T-helper 17 cell (primary cell): ENCODE results near the gene SRGAP1. TPM values are rescaled to one million over a fixed set of nuclear protein-coding genes. Genes with fewer than 3 reads are reported as not detected.

Experiments used
- ATAC-seq: fragments of 150-1000 bp; cut with Tn5 transposase; 2 replicates; pipeline ENCODE4 v1.10.0; 2021; ENCODE audit warnings: mild to moderate bottlenecking, moderate library complexity
- DNase-seq, 3 donors: peaks; one replicate each; pipeline versions ENCODE4 v3.0.0 to v3.0.0-alpha.2; 2020 to 2021
- H3K9me3 ChIP-seq: one replicate; pipeline ENCODE4 v1.7.0; 2013; ENCODE audit warnings: low read length, mild to moderate bottlenecking; ENCODE audit not compliant: control insufficient read depth, poor library complexity, severe bottlenecking
- H3K27ac Mint-ChIP-seq: one replicate; pipeline ENCODE4 v1.8.0; 2022; ENCODE audit warnings: mild to moderate bottlenecking, moderate library complexity, mixed read lengths
- H3K27me3 Mint-ChIP-seq: one replicate; pipeline ENCODE4 v1.8.0; 2022; ENCODE audit warnings: mixed read lengths
- H3K36me3 Mint-ChIP-seq: one replicate; pipeline ENCODE4 v1.8.0; 2022; ENCODE audit warnings: low read depth, mixed read lengths
- H3K4me1 Mint-ChIP-seq: one replicate; pipeline ENCODE4 v1.8.0; 2022; ENCODE audit warnings: mild to moderate bottlenecking, mixed read lengths
- H3K4me3 Mint-ChIP-seq: one replicate; pipeline ENCODE4 v1.8.0; 2022; ENCODE audit warnings: mild to moderate bottlenecking, moderate library complexity, mixed read lengths
- total RNA-seq, 4 donors: library from RNA in 2 of 4; stranded (reverse) in 2 of 4; gene quantifications; one replicate each; pipeline ENCODE4 v1.2.3 and lab custom pipeline; 2022 to 2026

The SRGAP1 gene
- total RNA-seq, 2 donors from 2014 or later, result 0.05 to 0.13 TPM

DNA sequence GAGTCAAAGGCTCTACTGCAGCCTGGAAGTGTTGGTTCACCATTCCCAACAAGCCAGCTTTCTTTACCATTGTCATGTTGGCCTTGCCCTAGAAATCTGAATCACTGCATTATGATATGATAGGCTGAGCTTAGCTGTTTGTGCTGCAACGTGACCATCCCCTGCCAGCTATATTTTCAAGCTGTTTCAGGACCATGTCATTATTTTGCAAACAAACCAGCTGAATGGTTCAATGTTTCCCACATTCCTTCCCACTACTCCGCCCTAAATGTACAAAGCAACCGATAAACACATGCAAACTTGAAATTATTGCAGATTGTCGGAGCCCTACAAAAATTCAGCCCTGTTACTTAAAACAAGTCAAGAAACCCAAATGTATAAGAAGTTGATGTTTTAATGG is 241.5 kb downstream of the SRGAP1 start:
- ATAC-seq (no peak), DNase-seq (no peak)
- Mint-ChIP-seq H3K36me3 (no peaks in the 10 kb centered on the region), H3K4me1 (peaks cover 3% of the 10 kb centered on the region), H3K27me3 (peaks cover 19% of the 10 kb centered on the region), H3K4me3 (no peak overlapping the region), H3K27ac (no peak overlapping the region)
- H3K9me3 ChIP-seq, result no peaks in the 10 kb centered on the region

DNA sequence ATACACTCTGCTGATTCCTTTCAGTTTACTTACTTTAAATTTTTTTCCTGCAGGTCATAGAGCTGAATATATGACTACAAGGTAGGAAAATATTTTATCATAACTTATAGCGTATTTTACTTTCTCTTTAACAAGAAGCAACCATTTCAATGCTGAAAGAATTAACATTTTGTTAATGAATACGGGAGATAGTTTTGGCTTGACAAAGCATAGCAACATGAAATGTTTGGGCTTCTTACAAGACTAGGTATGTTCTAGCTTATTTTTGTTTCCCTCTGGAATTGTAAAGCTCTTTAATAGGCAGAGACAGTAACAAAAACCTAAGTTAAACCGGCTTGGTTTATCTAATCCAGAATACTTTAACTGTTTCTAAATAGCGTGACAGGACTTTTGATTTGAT is 242.4 kb downstream of the SRGAP1 start:
- no peaks in the 10 kb centered on the region for H3K9me3 ChIP-seq
- H3K27me3 Mint-ChIP-seq, result peaks cover 23% of the 10 kb centered on the region
- H3K4me3 Mint-ChIP-seq, result no peak overlapping the region
- no peaks in the 10 kb centered on the region for H3K36me3 Mint-ChIP-seq
- ATAC-seq (no peak), DNase-seq (no peak)
- H3K27ac Mint-ChIP-seq, result no peak overlapping the region
- H3K4me1 Mint-ChIP-seq, result peaks cover 3% of the 10 kb centered on the region

DNA sequence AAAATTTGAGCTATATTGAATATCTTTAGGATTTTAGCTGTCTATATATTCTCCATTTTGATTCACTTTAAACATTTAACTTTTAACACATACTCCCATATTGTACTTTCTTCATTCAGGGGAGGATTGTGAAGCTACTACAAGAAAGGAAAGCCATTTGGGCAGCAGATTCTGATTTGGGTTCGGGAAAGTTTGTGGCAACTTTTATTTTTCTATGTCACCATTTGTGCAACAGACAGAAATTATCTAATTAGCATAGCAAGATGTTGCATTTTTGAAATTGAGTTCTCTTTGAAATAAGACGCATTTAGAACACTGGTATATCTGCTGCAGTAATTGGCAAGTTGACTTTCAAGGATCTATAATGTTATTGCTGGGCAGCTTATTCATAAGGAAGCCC is 243.3 kb downstream of the SRGAP1 start:
- Mint-ChIP-seq H3K4me1 (peaks cover 3% of the 10 kb centered on the region), H3K27me3 (peaks cover 23% of the 10 kb centered on the region), H3K36me3 (no peaks in the 10 kb centered on the region), H3K27ac (no peak overlapping the region), H3K4me3 (no peak overlapping the region)
- no peak for ATAC-seq
- no peaks in the 10 kb centered on the region for H3K9me3 ChIP-seq
- no peak for DNase-seq

DNA sequence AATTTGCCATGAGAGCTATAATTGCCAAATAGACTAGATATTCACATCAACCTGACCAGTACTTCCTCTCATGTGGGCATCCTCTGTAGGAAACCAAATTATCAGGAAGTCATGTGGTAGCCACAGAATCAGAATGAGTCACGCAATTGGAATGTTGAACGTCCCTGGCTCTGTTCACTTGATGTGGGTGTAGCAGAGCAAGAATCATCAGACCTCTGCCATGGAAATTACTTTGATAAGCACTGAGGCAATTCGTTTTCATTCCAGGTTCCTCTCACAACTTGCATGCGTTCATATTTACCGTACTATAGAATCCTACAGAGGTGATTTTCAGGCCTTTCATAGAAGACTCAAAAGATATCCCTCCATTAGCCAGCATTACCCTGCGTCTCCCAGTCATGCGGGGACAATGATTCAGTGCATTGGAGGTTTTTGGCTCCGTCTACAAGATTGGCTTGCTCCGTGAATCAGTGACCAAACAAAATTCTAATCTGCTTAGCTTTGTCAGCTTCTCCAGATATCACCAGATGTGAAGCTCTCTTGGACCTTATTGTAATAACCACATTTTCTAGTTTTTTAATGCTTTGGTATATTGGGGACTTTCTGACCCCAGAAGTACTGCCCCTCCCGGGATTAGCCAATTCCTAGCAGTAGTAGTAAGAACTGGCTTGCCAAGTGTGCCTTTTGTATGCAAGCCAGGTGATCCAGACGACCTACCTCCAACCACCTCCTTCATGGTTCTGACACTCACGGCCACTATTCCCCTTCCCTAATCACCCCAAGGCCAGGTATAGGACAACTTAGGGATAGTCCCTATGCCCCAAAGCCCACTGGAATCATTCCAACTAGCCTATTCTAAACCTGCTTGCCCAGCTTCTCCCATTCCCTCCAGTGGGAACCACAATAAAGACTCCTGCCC is 244.2 kb downstream of the SRGAP1 start:
- ATAC-seq (no peak), DNase-seq (no peak)
- H3K36me3 Mint-ChIP-seq, result no peaks in the 10 kb centered on the region
- no peaks in the 10 kb centered on the region for H3K9me3 ChIP-seq
- H3K27ac Mint-ChIP-seq, result no peak overlapping the region
- no peak overlapping the region for H3K4me3 Mint-ChIP-seq
- H3K4me1 Mint-ChIP-seq, result peaks cover 3% of the 10 kb centered on the region
- H3K27me3 Mint-ChIP-seq, result peaks cover 23% of the 10 kb centered on the region

DNA sequence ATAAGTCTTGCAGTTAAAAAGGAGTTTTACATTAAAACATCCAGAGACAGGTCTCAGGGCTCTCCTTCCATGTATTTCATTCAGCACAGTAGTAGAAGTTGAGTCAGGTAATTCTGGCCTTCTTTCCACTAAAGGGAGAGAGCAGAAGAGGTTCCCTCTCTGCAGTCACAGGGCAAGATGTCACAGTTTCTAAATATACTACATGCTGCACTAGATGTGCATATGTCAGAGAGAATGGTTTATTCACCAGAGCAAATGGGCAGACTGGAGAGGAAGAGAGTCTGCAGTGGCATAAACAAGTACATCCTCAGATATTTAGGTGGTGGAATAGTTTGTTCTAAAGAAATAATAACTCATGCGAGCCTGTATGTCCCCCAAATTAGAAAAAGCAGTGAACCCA is 245.5 kb downstream of the SRGAP1 start:
- no peak overlapping the region for H3K4me3 Mint-ChIP-seq
- H3K4me1 Mint-ChIP-seq, result peaks cover 3% of the 10 kb centered on the region
- no peaks in the 10 kb centered on the region for H3K36me3 Mint-ChIP-seq
- peaks cover 23% of the 10 kb centered on the region for H3K27me3 Mint-ChIP-seq
- no peaks in the 10 kb centered on the region for H3K9me3 ChIP-seq
- DNase-seq (no peak), ATAC-seq (no peak)
- no peak overlapping the region for H3K27ac Mint-ChIP-seq

DNA sequence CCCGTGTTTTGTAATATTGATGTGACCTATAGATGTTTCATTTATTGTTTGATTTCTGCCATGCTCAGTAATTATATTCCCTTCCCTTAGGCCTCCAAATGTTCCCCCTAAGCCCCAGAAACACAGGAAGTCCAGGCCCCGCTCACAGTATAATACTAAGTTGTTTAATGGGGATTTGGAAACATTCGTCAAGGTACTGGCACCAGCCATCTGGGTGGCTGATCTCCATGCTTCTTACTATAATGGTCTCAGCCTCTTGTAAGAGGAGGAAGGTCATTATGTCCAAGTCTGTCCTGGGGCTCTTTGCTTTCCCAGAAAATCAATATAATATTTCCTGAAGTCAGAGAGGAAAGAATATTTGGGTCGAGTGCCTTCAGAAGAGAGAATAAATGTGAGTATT is 246.7 kb downstream of the SRGAP1 start:
- Mint-ChIP-seq H3K4me3 (no peak overlapping the region), H3K4me1 (peaks cover 3% of the 10 kb centered on the region), H3K36me3 (no peaks in the 10 kb centered on the region), H3K27ac (no peak overlapping the region), H3K27me3 (peaks cover 17% of the 10 kb centered on the region)
- no peaks in the 10 kb centered on the region for H3K9me3 ChIP-seq
- DNase-seq (no peak), ATAC-seq (no peak)

DNA sequence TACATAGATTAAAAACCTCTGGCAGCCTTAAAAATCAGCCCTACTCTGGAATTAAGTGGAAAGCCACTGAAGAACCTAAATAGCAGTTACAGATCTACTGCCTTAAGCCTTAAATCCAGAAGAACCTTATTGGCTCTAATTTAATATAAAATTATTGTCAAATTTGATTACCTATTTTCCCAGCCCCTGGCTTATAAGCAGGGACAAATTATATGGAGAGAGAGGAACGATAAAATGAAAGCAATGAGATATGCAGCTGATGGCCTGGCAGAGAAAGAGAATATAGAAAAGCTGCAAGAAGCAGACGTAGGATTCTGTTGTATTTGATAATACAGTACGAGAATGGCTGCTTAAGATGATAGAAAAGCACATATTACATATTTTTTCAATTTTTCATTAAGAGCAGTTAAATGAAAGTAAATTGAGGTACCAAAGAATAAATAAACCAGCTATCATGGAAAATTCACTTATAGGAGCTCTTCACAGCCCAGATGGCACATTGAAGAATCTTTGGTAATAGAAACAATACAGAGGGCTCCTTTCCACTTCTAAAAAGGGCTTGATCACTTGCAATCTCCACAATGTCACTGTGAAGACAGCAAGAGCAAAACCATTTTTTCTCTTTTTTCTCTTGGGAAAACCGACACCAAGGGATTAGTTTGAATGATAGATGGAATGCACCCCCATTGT is 248.2 kb downstream of the SRGAP1 start:
- H3K4me3 Mint-ChIP-seq, result no peak overlapping the region
- H3K27ac Mint-ChIP-seq, result no peak overlapping the region
- peaks cover 20% of the 10 kb centered on the region for H3K27me3 Mint-ChIP-seq
- H3K4me1 Mint-ChIP-seq, result peaks cover 3% of the 10 kb centered on the region
- no peak for DNase-seq
- no peaks in the 10 kb centered on the region for H3K9me3 ChIP-seq
- no peak for ATAC-seq
- no peaks in the 10 kb centered on the region for H3K36me3 Mint-ChIP-seq

DNA sequence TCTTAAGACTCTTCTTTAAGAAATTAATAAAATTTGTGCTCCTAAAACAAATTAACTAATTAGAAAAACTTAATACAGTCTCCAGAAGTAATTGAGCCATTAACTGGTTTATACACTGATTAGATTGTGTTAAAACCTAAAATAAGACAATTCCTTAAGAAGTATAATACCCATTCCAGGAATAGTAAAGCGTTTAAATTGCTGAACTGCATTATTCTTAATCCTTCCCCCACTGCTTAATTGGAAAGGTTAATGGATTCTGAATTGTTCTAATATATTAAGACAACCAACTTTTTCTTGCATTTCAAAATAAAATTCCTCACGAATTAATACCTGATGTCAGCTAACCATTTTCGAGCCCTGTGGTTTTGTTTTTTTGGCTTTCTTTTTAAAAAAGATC is 249.2 kb downstream of the SRGAP1 start:
- Mint-ChIP-seq H3K4me3 (no peak overlapping the region), H3K27me3 (peaks cover 26% of the 10 kb centered on the region), H3K36me3 (no peaks in the 10 kb centered on the region), H3K27ac (no peak overlapping the region), H3K4me1 (peaks cover 3% of the 10 kb centered on the region)
- DNase-seq (no peak), ATAC-seq (no peak)
- no peaks in the 10 kb centered on the region for H3K9me3 ChIP-seq

DNA sequence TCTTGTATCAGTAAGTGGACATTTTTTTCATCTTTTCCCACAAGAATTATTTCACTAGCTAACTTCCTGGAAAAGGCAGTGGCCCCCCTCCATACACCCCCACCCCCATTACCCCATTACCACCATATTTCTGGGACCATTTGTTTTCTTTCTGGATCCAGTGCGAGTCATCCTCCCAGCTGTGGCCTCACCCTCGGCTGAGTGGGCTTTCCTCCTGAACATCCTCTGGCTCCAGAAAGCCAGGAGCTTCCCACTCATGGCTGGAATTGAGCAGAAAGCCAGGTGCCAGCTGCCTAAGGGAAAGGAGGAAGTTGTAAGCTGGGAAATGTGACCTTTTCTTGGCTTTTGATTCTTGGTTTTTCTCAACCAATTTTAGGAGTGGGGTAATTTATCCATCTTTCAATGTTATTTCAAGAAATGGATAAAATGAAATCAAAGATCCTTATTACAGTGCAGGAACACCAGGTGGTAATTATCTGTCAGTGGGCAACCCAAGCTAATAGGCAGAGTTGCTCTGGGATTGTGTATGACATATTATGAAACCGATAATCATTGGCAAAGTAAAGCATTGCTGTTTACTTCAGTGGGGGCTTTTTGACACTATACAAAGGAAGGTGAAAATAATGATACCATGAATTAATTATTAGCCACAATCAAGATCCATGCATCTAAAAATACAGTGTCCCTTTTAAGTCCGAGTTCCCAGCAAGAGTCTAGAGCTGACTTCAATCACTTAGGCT is 253.0 kb downstream of the SRGAP1 start:
- Mint-ChIP-seq H3K27me3 (peaks cover 33% of the 10 kb centered on the region), H3K27ac (no peak overlapping the region), H3K4me1 (no peaks in the 10 kb centered on the region), H3K36me3 (no peaks in the 10 kb centered on the region), H3K4me3 (no peak overlapping the region)
- ATAC-seq (no peak), DNase-seq (no peak)
- H3K9me3 ChIP-seq, result no peaks in the 10 kb centered on the region

DNA sequence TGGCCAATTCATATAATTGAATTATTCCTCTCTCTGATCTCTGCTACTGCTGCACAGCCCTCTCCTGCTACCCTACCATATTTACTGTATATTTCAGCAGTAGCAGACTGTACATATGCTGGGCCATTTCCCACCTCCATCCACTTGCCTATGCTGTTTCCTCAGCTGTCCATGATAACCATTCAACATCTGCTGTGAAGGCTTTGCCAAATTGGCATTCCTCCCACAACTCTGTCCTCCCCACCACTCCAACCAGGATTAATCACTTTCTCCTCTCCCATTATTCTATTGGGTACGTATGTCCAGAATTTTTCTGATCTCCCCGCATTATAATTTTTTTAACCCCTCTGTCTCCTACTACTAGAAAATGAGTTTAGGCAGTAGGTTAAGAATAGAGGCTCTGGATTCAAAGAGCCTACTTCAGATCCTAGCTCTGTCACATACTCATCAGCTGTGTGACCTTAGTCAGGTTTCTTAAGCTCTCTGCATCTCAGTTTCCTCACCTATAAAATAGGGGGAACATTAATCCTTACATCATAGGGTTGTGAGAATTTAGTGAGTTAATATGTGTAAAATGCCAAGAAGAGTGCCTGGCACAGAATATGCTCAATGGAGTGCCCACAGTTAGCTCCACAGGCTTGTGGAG is 254.3 kb downstream of the SRGAP1 start:
- DNase-seq, result no peak
- Mint-ChIP-seq H3K4me3 (no peak overlapping the region), H3K27ac (no peak overlapping the region), H3K4me1 (no peaks in the 10 kb centered on the region), H3K36me3 (no peaks in the 10 kb centered on the region), H3K27me3 (peaks cover 33% of the 10 kb centered on the region)
- H3K9me3 ChIP-seq, result no peaks in the 10 kb centered on the region
- no peak for ATAC-seq

DNA sequence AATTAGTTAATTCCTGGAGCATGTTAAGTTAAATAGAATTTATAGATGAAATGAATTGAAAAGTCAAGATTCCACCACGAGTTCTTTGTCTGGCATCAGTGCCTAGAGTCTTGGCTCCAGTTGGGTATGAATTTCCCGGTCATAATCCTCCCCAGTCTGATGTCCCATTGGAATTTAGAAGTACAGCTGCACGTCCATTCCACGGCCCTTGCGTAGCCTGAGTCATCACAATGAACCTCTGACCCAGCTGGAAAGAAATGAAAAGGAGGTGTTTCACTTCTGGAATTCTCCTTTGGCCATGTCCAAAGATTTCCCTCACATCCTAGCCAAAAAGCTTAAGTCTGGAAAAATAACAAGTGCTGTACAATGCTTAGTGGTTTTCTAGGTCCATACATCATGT is 254.9 kb downstream of the SRGAP1 start:
- H3K27me3 Mint-ChIP-seq, result peaks cover 33% of the 10 kb centered on the region
- H3K27ac Mint-ChIP-seq, result no peak overlapping the region
- no peak overlapping the region for H3K4me3 Mint-ChIP-seq
- no peaks in the 10 kb centered on the region for H3K4me1 Mint-ChIP-seq
- no peaks in the 10 kb centered on the region for H3K36me3 Mint-ChIP-seq
- H3K9me3 ChIP-seq, result no peaks in the 10 kb centered on the region
- ATAC-seq, result no peak
- DNase-seq, result no peak

DNA sequence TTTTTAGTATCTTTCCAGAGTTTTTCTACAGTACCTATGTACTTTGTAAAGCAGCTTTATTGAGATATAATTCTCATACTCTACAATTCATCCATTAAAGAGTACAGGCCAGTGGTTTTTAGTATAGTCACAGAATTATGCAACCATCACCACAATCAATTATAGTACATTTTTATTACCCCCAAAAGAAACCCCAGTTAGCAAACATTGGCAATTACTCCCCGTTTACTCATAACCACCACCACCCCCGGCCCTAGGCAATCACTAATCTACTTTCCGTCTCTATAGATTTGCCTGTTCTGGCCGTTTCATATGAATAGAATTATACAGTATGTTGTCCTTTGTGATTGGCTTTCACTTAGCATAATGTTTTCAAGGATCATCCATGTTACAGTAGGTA is 257.8 kb downstream of the SRGAP1 start:
- no peak for ATAC-seq
- no peak overlapping the region for H3K27ac Mint-ChIP-seq
- peaks cover 48% of the 10 kb centered on the region for H3K27me3 Mint-ChIP-seq
- no peak for DNase-seq
- no peaks in the 10 kb centered on the region for H3K9me3 ChIP-seq
- no peaks in the 10 kb centered on the region for H3K4me1 Mint-ChIP-seq
- H3K4me3 Mint-ChIP-seq, result no peak overlapping the region
- no peaks in the 10 kb centered on the region for H3K36me3 Mint-ChIP-seq
